Measurements from ENCODE around the gene PPP1R15B. TPM values are rescaled to one million over a fixed set of nuclear protein-coding genes. Genes with fewer than 3 reads are reported as not detected.

PPP1R15B gene
- total RNA-seq, 1 donor from 2014 or later, result 36.1 TPM

GRCh38 chr1:204402391-204402790, 9.2 kb downstream of the PPP1R15B start:
- Histone ChIP-seq H3K36me3 (peaks cover 39 to 67% of the 10 kb centered on the region in 2 donors), H3K4me1 (peaks cover 0 to 14% of the 10 kb centered on the region in 2 donors), H3K4me3 (no peak overlapping the region), H3K27ac (no peak overlapping the region), H3K9me3 (no peaks in the 10 kb centered on the region), H3K27me3 (no peaks in the 10 kb centered on the region)
- TF ChIP-seq CTCF (IDR thresholded peaks at IDR 0.05), result no peak
- DNase-seq (ENCODE audit: low spot score in 2 of 2), result no peak
- intact Hi-C loops (cut with DNase I), result no loop called here

- peaks cover 0 to 14% of the 10 kb centered on the region in 2 donors for H3K4me1 ChIP-seq
- no peaks in the 10 kb centered on the region for H3K9me3 ChIP-seq
- H3K27ac ChIP-seq, result no peak overlapping the region
- intact Hi-C loops (cut with DNase I), result no loop called here
- no peak overlapping the region for H3K4me3 ChIP-seq
- no peak for TF ChIP-seq CTCF (IDR thresholded peaks at IDR 0.05)
- DNase-seq (ENCODE audit: low spot score in 2 of 2), result no peak
- H3K27me3 ChIP-seq, result no peaks in the 10 kb centered on the region
- H3K36me3 ChIP-seq, result peaks cover 45 to 74% of the 10 kb centered on the region in 2 donors
Observed at GRCh38 chr1:204401730-204402129, 9.9 kb downstream of the PPP1R15B start.

- peaks cover 46 to 73% of the 10 kb centered on the region in 2 donors for H3K36me3 ChIP-seq
- H3K9me3 ChIP-seq, result no peaks in the 10 kb centered on the region
- H3K27ac ChIP-seq, result no peak overlapping the region
- no peak for TF ChIP-seq CTCF (IDR thresholded peaks at IDR 0.05)
- H3K4me1 ChIP-seq, result peaks cover 0 to 7% of the 10 kb centered on the region in 2 donors
- H3K27me3 ChIP-seq, result no peaks in the 10 kb centered on the region
- intact Hi-C loops (cut with DNase I), result no loop called here
- no peak for DNase-seq (ENCODE audit: low spot score in 2 of 2)
- no peak overlapping the region for H3K4me3 ChIP-seq
Observed at GRCh38 chr1:204400882-204401510, 10.6 kb downstream of the PPP1R15B start.

GRCh38 chr1:204398197-204399125, 13.2 kb downstream of the PPP1R15B start:
- no peaks in the 10 kb centered on the region for H3K9me3 ChIP-seq
- peak; percentile 43 to 75 (median 64) for TF ChIP-seq CTCF (IDR thresholded peaks at IDR 0.05)
- peaks cover 32 to 49% of the 10 kb centered on the region in 2 donors for H3K36me3 ChIP-seq
- H3K4me1 ChIP-seq, result no peaks in the 10 kb centered on the region
- no peaks in the 10 kb centered on the region for H3K27me3 ChIP-seq
- intact Hi-C loops (cut with DNase I), result no loop called here
- no peak overlapping the region for H3K4me3 ChIP-seq
- no peak for DNase-seq (ENCODE audit: low spot score in 2 of 2)
- H3K27ac ChIP-seq, result no peak overlapping the region

- Histone ChIP-seq H3K4me1 (no peaks in the 10 kb centered on the region), H3K9me3 (no peaks in the 10 kb centered on the region), H3K4me3 (no peak overlapping the region), H3K27me3 (no peaks in the 10 kb centered on the region), H3K27ac (no peak overlapping the region), H3K36me3 (peaks cover 23 to 36% of the 10 kb centered on the region in 2 donors)
- intact Hi-C loops (cut with DNase I), result no loop called here
- no peak for TF ChIP-seq CTCF (IDR thresholded peaks at IDR 0.05)
- no peak for DNase-seq (ENCODE audit: low spot score in 2 of 2)
Observed at GRCh38 chr1:204396015-204396583, 15.5 kb downstream of the PPP1R15B start.

All from ascending aorta (tissue), 2 donors.